ENCODE measurements around the gene ZNF23.

ZNF23 gene

GRCh38 chr16:71436473-71436872 is 25.6 kb downstream of the ZNF23 start:
- Histone ChIP-seq H3K4me3 (ENCODE audit: low read length) (no peak overlapping the region), H3K4me1 (ENCODE audit: control insufficient read depth, insufficient read depth, low read length) (no peaks in the 10 kb centered on the region), H3K27me3 (ENCODE audit: control insufficient read depth, insufficient read depth, low read length) (peaks cover 2% of the 10 kb centered on the region), H3K9ac (ENCODE audit: low read length) (no peak overlapping the region), H3K36me3 (ENCODE audit: control insufficient read depth, insufficient read depth, low read length) (no peaks in the 10 kb centered on the region), H3K27ac (ENCODE audit: low read depth, low read length) (no peak overlapping the region)

DNA sequence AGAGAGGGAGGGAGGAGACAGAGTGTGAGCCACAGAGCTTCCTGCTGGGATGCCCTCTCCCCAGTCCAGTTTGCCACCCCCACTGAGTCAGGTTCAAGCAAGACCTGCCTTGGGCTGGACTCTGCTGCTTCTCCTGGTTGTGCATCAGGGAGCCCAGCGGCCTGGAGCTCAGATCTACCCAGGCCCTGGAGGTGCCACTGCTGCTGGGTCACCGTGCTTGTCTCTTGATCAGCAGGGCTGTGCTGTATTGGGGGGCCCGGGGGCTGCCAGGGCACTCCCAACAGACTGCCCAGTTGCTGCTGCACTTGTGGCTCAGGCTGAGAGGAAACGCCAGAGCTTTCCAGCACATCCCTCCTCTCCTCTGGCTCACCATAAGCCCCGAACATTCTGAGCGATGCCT is 29.1 kb downstream of the ZNF23 start:
- Histone ChIP-seq H3K36me3 (ENCODE audit: control insufficient read depth, insufficient read depth, low read length) (no peaks in the 10 kb centered on the region), H3K27me3 (ENCODE audit: control insufficient read depth, insufficient read depth, low read length) (no peaks in the 10 kb centered on the region), H3K4me1 (ENCODE audit: control insufficient read depth, insufficient read depth, low read length) (no peaks in the 10 kb centered on the region), H3K4me3 (ENCODE audit: low read length) (no peak overlapping the region), H3K9ac (ENCODE audit: low read length) (no peak overlapping the region), H3K27ac (ENCODE audit: low read depth, low read length) (no peak overlapping the region)

DNA sequence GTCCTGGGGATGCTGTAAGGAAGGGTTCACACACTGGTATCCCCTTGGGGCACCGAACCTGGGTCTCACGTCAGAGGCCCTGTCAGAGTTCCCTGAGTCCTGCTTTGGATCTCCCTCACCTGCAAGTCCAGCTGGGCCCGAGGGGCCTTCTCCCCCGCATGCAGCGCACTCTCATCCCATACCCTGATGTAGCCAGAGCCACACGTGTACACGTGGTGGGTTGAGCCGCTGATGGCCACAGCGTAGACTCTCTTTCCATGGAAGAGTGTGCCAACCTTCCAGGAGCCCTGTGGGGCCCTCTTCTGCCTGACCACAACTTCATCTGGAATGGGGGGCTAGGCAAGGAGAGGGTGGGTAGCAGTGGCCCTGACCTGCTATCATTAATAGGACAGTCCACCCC is 30.1 kb downstream of the ZNF23 start:
- no peak overlapping the region for H3K9ac ChIP-seq (ENCODE audit: low read length)
- no peaks in the 10 kb centered on the region for H3K27me3 ChIP-seq (ENCODE audit: control insufficient read depth, insufficient read depth, low read length)
- H3K27ac ChIP-seq (ENCODE audit: low read depth, low read length): no peak overlapping the region

GRCh38 chr16:71431176-71431575 is 30.9 kb downstream of the ZNF23 start:
- no peak overlapping the region for H3K4me3 ChIP-seq (ENCODE audit: low read length)

More for the DNA sequence above, 30.1 kb downstream of the ZNF23 start:
- Histone ChIP-seq H3K4me1 (ENCODE audit: control insufficient read depth, insufficient read depth, low read length) (no peaks in the 10 kb centered on the region), H3K4me3 (ENCODE audit: low read length) (no peak overlapping the region), H3K36me3 (ENCODE audit: control insufficient read depth, insufficient read depth, low read length) (no peaks in the 10 kb centered on the region)

GRCh38 chr16:71430744-71431143 is 31.3 kb downstream of the ZNF23 start:
- Histone ChIP-seq H3K9ac (ENCODE audit: low read length) (no peak overlapping the region), H3K4me3 (ENCODE audit: low read length) (no peak overlapping the region), H3K27me3 (ENCODE audit: control insufficient read depth, insufficient read depth, low read length) (no peaks in the 10 kb centered on the region), H3K36me3 (ENCODE audit: control insufficient read depth, insufficient read depth, low read length) (no peaks in the 10 kb centered on the region), H3K27ac (ENCODE audit: low read depth, low read length) (no peak overlapping the region), H3K4me1 (ENCODE audit: control insufficient read depth, insufficient read depth, low read length) (no peaks in the 10 kb centered on the region)

More at GRCh38 chr16:71431176-71431575, 30.9 kb downstream of the ZNF23 start:
- Histone ChIP-seq H3K4me1 (ENCODE audit: control insufficient read depth, insufficient read depth, low read length) (no peaks in the 10 kb centered on the region), H3K9ac (ENCODE audit: low read length) (no peak overlapping the region), H3K27me3 (ENCODE audit: control insufficient read depth, insufficient read depth, low read length) (no peaks in the 10 kb centered on the region), H3K36me3 (ENCODE audit: control insufficient read depth, insufficient read depth, low read length) (no peaks in the 10 kb centered on the region), H3K27ac (ENCODE audit: low read depth, low read length) (no peak overlapping the region)

DNA sequence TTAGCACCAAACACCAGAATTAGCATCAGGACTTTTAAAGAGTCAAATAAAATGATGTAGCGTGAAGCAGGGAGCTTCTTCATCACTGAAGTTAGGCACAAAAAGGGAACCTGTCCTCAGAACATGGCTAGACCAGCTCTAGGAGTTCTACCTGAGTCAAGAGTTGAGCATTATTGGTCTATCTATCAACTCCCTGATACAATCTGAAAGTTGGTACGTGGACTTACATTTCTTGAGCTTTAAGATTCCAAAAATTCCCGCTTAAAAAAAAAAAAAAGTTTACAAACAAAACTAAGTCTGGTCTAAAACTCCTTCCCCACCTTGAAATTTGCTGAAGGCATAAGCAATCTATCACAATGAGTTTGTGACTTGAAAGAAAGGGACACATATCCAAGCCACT is 32.5 kb downstream of the ZNF23 start:
- no peaks in the 10 kb centered on the region for H3K4me1 ChIP-seq (ENCODE audit: control insufficient read depth, insufficient read depth, low read length)
- no peaks in the 10 kb centered on the region for H3K27me3 ChIP-seq (ENCODE audit: control insufficient read depth, insufficient read depth, low read length)
- H3K4me3 ChIP-seq (ENCODE audit: low read length): no peak overlapping the region
- H3K36me3 ChIP-seq (ENCODE audit: control insufficient read depth, insufficient read depth, low read length): no peaks in the 10 kb centered on the region
- no peak overlapping the region for H3K27ac ChIP-seq (ENCODE audit: low read depth, low read length)
- H3K9ac ChIP-seq (ENCODE audit: low read length): no peak overlapping the region

- Histone ChIP-seq H3K4me1 (ENCODE audit: control insufficient read depth, insufficient read depth, low read length) (no peaks in the 10 kb centered on the region), H3K27me3 (ENCODE audit: control insufficient read depth, insufficient read depth, low read length) (peaks cover 2% of the 10 kb centered on the region), H3K36me3 (ENCODE audit: control insufficient read depth, insufficient read depth, low read length) (no peaks in the 10 kb centered on the region), H3K27ac (ENCODE audit: low read depth, low read length) (no peak overlapping the region), H3K4me3 (ENCODE audit: low read length) (no peak overlapping the region), H3K9ac (ENCODE audit: low read length) (no peak overlapping the region)
Measured at GRCh38 chr16:71428883-71429282, 33.2 kb downstream of the ZNF23 start.

- peaks cover 2% of the 10 kb centered on the region for H3K27me3 ChIP-seq (ENCODE audit: control insufficient read depth, insufficient read depth, low read length)
- no peak overlapping the region for H3K27ac ChIP-seq (ENCODE audit: low read depth, low read length)
- H3K36me3 ChIP-seq (ENCODE audit: control insufficient read depth, insufficient read depth, low read length): no peaks in the 10 kb centered on the region
- H3K4me1 ChIP-seq (ENCODE audit: control insufficient read depth, insufficient read depth, low read length): no peaks in the 10 kb centered on the region
- H3K9ac ChIP-seq (ENCODE audit: low read length): no peak overlapping the region
- H3K4me3 ChIP-seq (ENCODE audit: low read length): no peak overlapping the region
Measured at GRCh38 chr16:71428385-71428784, 33.7 kb downstream of the ZNF23 start.

GRCh38 chr16:71426880-71427615 is 35.0 kb downstream of the ZNF23 start:
- H3K4me1 ChIP-seq (ENCODE audit: control insufficient read depth, insufficient read depth, low read length): no peaks in the 10 kb centered on the region
- H3K27ac ChIP-seq (ENCODE audit: low read depth, low read length): no peak overlapping the region
- H3K4me3 ChIP-seq (ENCODE audit: low read length): no peak overlapping the region
- peaks cover 2% of the 10 kb centered on the region for H3K27me3 ChIP-seq (ENCODE audit: control insufficient read depth, insufficient read depth, low read length)
- no peaks in the 10 kb centered on the region for H3K36me3 ChIP-seq (ENCODE audit: control insufficient read depth, insufficient read depth, low read length)
- no peak overlapping the region for H3K9ac ChIP-seq (ENCODE audit: low read length)

DNA sequence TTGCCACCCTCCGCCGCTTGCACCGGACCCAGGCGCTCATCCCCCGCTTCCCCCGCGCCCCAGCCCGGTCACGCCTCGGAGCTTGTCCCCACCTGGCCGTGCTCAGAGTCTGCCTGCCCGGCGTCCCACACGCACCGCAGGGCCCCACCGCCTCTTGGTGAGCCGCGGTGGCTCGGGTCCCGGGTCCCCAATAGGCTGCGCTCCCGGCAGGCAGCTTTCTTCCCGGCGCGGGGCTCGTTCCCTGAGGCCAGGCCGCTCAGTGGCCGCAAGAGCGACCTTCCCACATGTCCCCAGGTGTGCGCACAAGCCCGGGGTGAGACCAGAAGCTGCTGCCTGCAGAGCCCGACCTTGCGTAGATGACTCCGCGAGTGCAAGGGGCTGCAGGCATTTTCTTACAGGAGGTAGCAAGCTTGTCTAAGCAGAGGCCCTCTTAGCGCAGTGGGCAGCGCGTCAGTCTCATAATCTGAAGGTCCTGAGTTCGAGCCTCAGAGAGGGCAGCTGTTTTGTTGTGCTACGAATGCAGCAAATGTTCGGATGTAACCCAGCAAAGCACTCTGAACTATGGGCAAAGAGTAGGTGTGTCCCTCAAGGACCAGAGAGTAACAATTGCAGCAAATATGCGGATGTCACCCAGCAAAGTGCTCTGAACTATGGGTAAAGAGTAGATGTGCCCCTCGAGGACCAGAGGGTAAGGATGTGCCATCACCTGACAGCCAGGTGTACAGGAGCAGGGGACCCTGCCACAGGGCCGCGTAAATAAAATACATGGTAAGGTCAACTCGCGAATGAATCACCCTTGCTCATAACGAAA is 35.8 kb downstream of the ZNF23 start:
- Histone ChIP-seq H3K27me3 (ENCODE audit: control insufficient read depth, insufficient read depth, low read length) (peaks cover 2% of the 10 kb centered on the region), H3K9ac (ENCODE audit: low read length) (no peak overlapping the region), H3K27ac (ENCODE audit: low read depth, low read length) (no peak overlapping the region), H3K4me1 (ENCODE audit: control insufficient read depth, insufficient read depth, low read length) (no peaks in the 10 kb centered on the region), H3K36me3 (ENCODE audit: control insufficient read depth, insufficient read depth, low read length) (no peaks in the 10 kb centered on the region), H3K4me3 (ENCODE audit: low read length) (no peak overlapping the region)

DNA sequence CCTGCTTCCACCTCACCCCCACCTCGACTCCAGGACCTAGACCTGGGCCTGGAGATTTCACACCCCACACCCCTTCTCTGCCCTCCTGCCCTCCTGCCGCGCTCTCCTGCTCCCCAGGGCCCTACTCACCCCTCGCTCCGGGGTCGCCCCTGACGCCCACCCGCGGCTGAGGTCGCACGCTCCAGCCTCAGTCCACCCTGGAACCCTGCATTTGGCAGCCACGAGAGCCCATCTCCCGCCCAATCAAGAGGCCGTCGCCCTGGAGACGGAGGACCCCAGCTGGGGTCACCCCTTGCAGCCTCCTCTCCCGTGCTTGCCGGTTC is 36.3 kb downstream of the ZNF23 start:
- peaks cover 2% of the 10 kb centered on the region for H3K27me3 ChIP-seq (ENCODE audit: control insufficient read depth, insufficient read depth, low read length)
- no peaks in the 10 kb centered on the region for H3K36me3 ChIP-seq (ENCODE audit: control insufficient read depth, insufficient read depth, low read length)
- no peak overlapping the region for H3K9ac ChIP-seq (ENCODE audit: low read length)
- H3K4me3 ChIP-seq (ENCODE audit: low read length): no peak overlapping the region
- no peak overlapping the region for H3K27ac ChIP-seq (ENCODE audit: low read depth, low read length)
- H3K4me1 ChIP-seq (ENCODE audit: control insufficient read depth, insufficient read depth, low read length): no peaks in the 10 kb centered on the region

DNA sequence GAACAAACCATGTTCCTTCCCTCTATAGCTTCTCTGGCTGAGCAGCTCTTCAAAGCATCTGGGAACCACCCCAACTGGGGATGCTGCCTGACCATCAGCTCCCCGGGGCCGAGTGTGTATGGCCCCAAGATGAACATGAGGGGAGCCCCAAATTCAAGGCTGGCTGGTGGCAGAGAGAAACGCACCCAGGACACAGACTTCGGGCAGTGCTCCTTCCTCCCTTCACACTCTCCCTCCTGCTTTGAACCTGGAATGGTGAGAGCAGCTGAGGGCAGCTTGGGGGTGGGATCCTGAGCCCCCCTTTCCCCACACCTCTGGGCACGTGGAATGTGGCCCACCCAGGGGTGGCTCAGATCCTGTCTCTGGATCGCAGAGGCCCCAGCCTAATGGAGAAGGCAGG is 37.4 kb downstream of the ZNF23 start:
- Histone ChIP-seq H3K27ac (ENCODE audit: low read depth, low read length) (no peak overlapping the region), H3K4me3 (ENCODE audit: low read length) (no peak overlapping the region), H3K27me3 (ENCODE audit: control insufficient read depth, insufficient read depth, low read length) (peaks cover 2% of the 10 kb centered on the region), H3K4me1 (ENCODE audit: control insufficient read depth, insufficient read depth, low read length) (no peaks in the 10 kb centered on the region), H3K36me3 (ENCODE audit: control insufficient read depth, insufficient read depth, low read length) (no peaks in the 10 kb centered on the region), H3K9ac (ENCODE audit: low read length) (no peak overlapping the region)

- H3K4me3 ChIP-seq (ENCODE audit: low read length): no peak overlapping the region
- H3K4me1 ChIP-seq (ENCODE audit: control insufficient read depth, insufficient read depth, low read length): no peaks in the 10 kb centered on the region
- H3K27me3 ChIP-seq (ENCODE audit: control insufficient read depth, insufficient read depth, low read length): peaks cover 2% of the 10 kb centered on the region
- H3K27ac ChIP-seq (ENCODE audit: low read depth, low read length): no peak overlapping the region
- H3K9ac ChIP-seq (ENCODE audit: low read length): no peak overlapping the region
- H3K36me3 ChIP-seq (ENCODE audit: control insufficient read depth, insufficient read depth, low read length): no peaks in the 10 kb centered on the region
Measured at GRCh38 chr16:71423865-71424264, 38.2 kb downstream of the ZNF23 start.
